ENCODE data around the gene PRR19.

The PRR19 gene

DNA sequence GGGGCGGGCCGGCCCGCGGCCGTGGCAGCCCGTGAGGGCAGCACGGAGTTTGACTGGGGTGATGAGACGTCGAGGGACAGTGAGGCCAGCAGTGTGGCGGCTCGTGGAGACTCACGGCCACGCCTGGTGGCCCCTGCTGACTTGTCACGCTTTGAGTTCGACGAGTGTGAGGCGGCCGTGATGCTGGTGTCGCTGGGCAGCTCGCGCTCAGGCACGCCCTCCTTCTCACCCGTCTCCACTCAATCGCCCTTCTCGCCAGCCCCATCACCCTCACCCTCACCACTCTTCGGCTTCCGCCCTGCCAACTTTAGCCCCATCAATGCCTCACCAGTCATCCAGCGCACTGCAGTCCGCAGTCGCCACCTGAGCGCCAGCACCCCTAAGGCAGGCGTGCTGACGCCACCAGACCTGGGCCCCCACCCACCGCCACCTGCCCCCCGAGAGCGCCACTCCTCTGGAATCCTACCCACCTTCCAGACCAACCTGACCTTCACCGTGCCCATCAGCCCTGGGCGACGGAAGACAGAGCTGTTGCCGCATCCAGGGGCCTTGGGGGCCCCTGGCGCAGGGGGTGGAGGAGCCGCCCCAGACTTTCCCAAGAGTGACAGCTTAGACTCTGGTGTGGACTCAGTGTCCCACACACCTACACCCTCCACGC lies 28.4 kb upstream of the PRR19 start:
- H3K4me3 ChIP-seq (ENCODE audit: low read length) = no peak overlapping the region
- H3K27ac ChIP-seq (ENCODE audit: low read length) = no peak overlapping the region
- H3K36me3 ChIP-seq (ENCODE audit: control insufficient read depth, low read depth, low read length) = no peaks in the 10 kb centered on the region
- no peaks in the 10 kb centered on the region for H3K9me3 ChIP-seq (ENCODE audit: control insufficient read depth, low read depth, low read length)
- no peaks in the 10 kb centered on the region for H3K27me3 ChIP-seq (ENCODE audit: control insufficient read depth, insufficient read depth, low read length)
- H3K9ac ChIP-seq (ENCODE audit: low read length) = no peak overlapping the region
- peaks cover 5% of the 10 kb centered on the region for H3K4me1 ChIP-seq (ENCODE audit: control insufficient read depth, low read depth, low read length)

GRCh38 chr19:42274065-42274682 lies 27.8 kb upstream of the PRR19 start:
- Histone ChIP-seq H3K27ac (ENCODE audit: low read length) (no peak overlapping the region), H3K9ac (ENCODE audit: low read length) (no peak overlapping the region), H3K9me3 (ENCODE audit: control insufficient read depth, low read depth, low read length) (no peaks in the 10 kb centered on the region)

DNA sequence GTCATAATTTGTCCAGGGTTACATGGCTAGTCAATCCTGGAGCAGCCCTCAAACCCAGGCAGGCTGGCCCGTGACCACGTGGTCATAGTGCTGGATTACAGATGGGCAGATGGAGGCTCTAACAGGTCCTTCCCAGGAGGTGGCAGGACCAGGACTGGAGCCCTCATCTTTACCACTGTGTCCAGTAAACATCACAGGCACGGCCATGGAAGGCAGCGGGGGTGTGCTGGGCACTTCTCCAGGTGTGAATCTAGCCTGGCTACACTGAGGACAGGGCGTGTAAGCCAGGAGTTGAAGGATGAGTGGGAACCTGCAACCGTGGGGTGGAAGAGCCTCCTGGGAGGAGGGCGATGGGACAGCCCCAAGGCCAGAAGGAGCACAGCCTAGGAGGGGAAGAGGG lies 26.8 kb upstream of the PRR19 start:
- H3K9me3 ChIP-seq (ENCODE audit: control insufficient read depth, low read depth, low read length) = no peaks in the 10 kb centered on the region
- H3K36me3 ChIP-seq (ENCODE audit: control insufficient read depth, low read depth, low read length) = no peaks in the 10 kb centered on the region
- H3K9ac ChIP-seq (ENCODE audit: low read length) = no peak overlapping the region
- H3K4me3 ChIP-seq (ENCODE audit: low read length) = no peak overlapping the region
- no peaks in the 10 kb centered on the region for H3K4me1 ChIP-seq (ENCODE audit: control insufficient read depth, low read depth, low read length)
- H3K27me3 ChIP-seq (ENCODE audit: control insufficient read depth, insufficient read depth, low read length) = no peaks in the 10 kb centered on the region
- no peak overlapping the region for H3K27ac ChIP-seq (ENCODE audit: low read length)

More at GRCh38 chr19:42274065-42274682, 27.8 kb upstream of the PRR19 start:
- Histone ChIP-seq H3K27me3 (ENCODE audit: control insufficient read depth, insufficient read depth, low read length) (no peaks in the 10 kb centered on the region), H3K4me1 (ENCODE audit: control insufficient read depth, low read depth, low read length) (peaks cover 5% of the 10 kb centered on the region), H3K36me3 (ENCODE audit: control insufficient read depth, low read depth, low read length) (no peaks in the 10 kb centered on the region), H3K4me3 (ENCODE audit: low read length) (no peak overlapping the region)

GRCh38 chr19:42275517-42275916 lies 26.4 kb upstream of the PRR19 start:
- no peaks in the 10 kb centered on the region for H3K27me3 ChIP-seq (ENCODE audit: control insufficient read depth, insufficient read depth, low read length)
- H3K27ac ChIP-seq (ENCODE audit: low read length) = no peak overlapping the region
- H3K9ac ChIP-seq (ENCODE audit: low read length) = no peak overlapping the region
- H3K4me1 ChIP-seq (ENCODE audit: control insufficient read depth, low read depth, low read length) = no peaks in the 10 kb centered on the region
- H3K4me3 ChIP-seq (ENCODE audit: low read length) = no peak overlapping the region
- H3K9me3 ChIP-seq (ENCODE audit: control insufficient read depth, low read depth, low read length) = no peaks in the 10 kb centered on the region
- no peaks in the 10 kb centered on the region for H3K36me3 ChIP-seq (ENCODE audit: control insufficient read depth, low read depth, low read length)

GRCh38 chr19:42276284-42276683 lies 25.6 kb upstream of the PRR19 start:
- Histone ChIP-seq H3K36me3 (ENCODE audit: control insufficient read depth, low read depth, low read length) (no peaks in the 10 kb centered on the region), H3K9ac (ENCODE audit: low read length) (no peak overlapping the region), H3K27me3 (ENCODE audit: control insufficient read depth, insufficient read depth, low read length) (no peaks in the 10 kb centered on the region), H3K4me3 (ENCODE audit: low read length) (no peak overlapping the region), H3K9me3 (ENCODE audit: control insufficient read depth, low read depth, low read length) (no peaks in the 10 kb centered on the region), H3K4me1 (ENCODE audit: control insufficient read depth, low read depth, low read length) (no peaks in the 10 kb centered on the region), H3K27ac (ENCODE audit: low read length) (no peak overlapping the region)

- no peaks in the 10 kb centered on the region for H3K27me3 ChIP-seq (ENCODE audit: control insufficient read depth, insufficient read depth, low read length)
- peaks cover 4% of the 10 kb centered on the region for H3K4me1 ChIP-seq (ENCODE audit: control insufficient read depth, low read depth, low read length)
- H3K9ac ChIP-seq (ENCODE audit: low read length) = no peak overlapping the region
- no peak overlapping the region for H3K27ac ChIP-seq (ENCODE audit: low read length)
- H3K9me3 ChIP-seq (ENCODE audit: control insufficient read depth, low read depth, low read length) = no peaks in the 10 kb centered on the region
- no peak overlapping the region for H3K4me3 ChIP-seq (ENCODE audit: low read length)
- no peaks in the 10 kb centered on the region for H3K36me3 ChIP-seq (ENCODE audit: control insufficient read depth, low read depth, low read length)
Measured at GRCh38 chr19:42276821-42277220, 25.1 kb upstream of the PRR19 start.

GRCh38 chr19:42277821-42278451 lies 24.0 kb upstream of the PRR19 start:
- Histone ChIP-seq H3K4me1 (ENCODE audit: control insufficient read depth, low read depth, low read length) (peaks cover 14% of the 10 kb centered on the region), H3K27ac (ENCODE audit: low read length) (no peak overlapping the region), H3K27me3 (ENCODE audit: control insufficient read depth, insufficient read depth, low read length) (no peaks in the 10 kb centered on the region), H3K9me3 (ENCODE audit: control insufficient read depth, low read depth, low read length) (no peaks in the 10 kb centered on the region), H3K9ac (ENCODE audit: low read length) (no peak overlapping the region), H3K36me3 (ENCODE audit: control insufficient read depth, low read depth, low read length) (no peaks in the 10 kb centered on the region), H3K4me3 (ENCODE audit: low read length) (no peak overlapping the region)

DNA sequence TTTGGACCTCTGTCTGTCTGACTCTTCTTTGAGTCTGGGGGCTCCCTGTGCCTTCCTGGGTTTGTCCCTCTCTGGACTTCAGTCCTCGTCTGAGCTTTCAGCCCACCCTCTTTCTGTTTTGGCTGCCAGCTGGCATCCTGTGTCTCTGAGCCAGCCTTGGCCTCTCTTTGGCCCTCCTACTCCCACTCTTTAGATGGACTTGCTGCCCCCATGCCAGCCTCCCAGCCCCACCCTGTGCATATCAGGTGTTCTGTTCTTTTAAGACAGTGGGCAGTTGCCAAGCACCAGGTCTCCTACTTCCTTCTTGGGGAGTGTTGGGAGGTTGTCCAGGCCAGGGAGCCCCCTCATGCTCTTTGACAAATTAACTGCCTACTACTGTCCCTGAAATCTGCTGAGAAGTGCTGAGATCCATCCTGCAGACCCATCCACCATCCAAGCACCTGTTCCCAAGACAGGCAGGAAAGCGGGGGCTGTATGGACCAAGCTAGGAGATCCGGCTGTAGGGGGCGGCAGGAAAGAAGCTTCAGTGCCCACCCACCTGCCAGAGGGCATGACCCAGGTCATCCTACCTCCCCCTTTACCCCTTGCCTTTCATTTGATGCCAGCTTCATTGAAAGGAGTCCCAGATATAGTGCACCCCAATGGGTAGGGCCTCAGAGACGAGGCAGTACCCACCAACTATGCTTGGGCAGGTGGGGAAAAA lies 23.3 kb upstream of the PRR19 start:
- H3K27ac ChIP-seq (ENCODE audit: low read length) = no peak overlapping the region
- no peak overlapping the region for H3K4me3 ChIP-seq (ENCODE audit: low read length)
- no peaks in the 10 kb centered on the region for H3K27me3 ChIP-seq (ENCODE audit: control insufficient read depth, insufficient read depth, low read length)
- H3K36me3 ChIP-seq (ENCODE audit: control insufficient read depth, low read depth, low read length) = no peaks in the 10 kb centered on the region
- H3K9ac ChIP-seq (ENCODE audit: low read length) = no peak overlapping the region
- H3K4me1 ChIP-seq (ENCODE audit: control insufficient read depth, low read depth, low read length) = peaks cover 18% of the 10 kb centered on the region
- no peaks in the 10 kb centered on the region for H3K9me3 ChIP-seq (ENCODE audit: control insufficient read depth, low read depth, low read length)

- Histone ChIP-seq H3K4me1 (ENCODE audit: control insufficient read depth, low read depth, low read length) (peaks cover 18% of the 10 kb centered on the region), H3K27ac (ENCODE audit: low read length) (no peak overlapping the region), H3K9ac (ENCODE audit: low read length) (peak overlapping the region; percentile 52)
Measured at GRCh38 chr19:42279155-42279901, 22.6 kb upstream of the PRR19 start.

DNA sequence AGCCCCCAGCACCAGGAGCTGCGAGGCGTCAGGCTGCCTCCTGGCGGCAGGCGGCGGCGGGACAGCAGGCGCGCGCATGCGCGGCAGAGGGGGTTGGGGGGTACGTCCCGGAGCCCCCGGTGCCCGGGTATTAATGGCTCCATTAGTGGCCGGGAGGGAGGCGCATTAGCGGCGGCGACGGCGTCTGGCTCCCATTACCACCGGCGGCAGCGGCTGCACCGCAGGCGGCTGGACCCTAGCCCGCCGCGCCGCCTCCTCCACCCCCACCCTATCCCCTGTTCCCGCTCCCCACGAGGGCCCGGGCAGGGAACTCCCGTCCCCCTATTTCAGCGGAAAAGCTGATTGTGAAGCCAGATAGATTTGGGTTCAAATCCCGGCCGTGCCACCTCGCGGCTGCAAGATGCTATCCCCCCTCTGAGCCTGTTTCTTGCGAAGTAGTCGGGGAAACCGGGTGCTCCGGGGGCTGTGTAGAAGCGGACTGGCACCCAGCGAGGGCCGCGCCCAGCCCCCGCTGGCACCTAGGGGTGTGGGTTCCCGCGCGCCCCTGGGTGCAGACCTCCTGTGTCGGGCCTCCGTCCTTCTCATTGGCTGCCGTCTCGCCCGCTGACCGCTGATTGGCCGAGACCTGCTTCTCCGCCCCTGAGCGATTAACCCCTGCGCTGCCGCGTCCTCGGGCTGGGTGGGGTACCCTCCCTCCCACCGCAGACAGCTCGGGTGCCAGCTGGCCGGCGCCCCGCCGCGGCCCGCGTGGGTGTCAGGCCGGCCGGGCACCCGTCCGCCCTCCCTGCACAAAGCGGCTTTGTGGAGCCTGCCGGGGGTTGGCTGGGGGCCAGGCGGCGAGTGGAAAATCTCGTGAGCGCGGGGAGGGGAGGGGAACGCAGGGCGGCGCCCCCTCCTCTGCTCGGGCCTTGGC lies 21.8 kb upstream of the PRR19 start:
- no peaks in the 10 kb centered on the region for H3K36me3 ChIP-seq (ENCODE audit: control insufficient read depth, low read depth, low read length)
- H3K27ac ChIP-seq (ENCODE audit: low read length) = no peak overlapping the region
- peak overlapping the region; percentile 52 for H3K9ac ChIP-seq (ENCODE audit: low read length)
- no peaks in the 10 kb centered on the region for H3K9me3 ChIP-seq (ENCODE audit: control insufficient read depth, low read depth, low read length)
- H3K27me3 ChIP-seq (ENCODE audit: control insufficient read depth, insufficient read depth, low read length) = no peaks in the 10 kb centered on the region
- H3K4me1 ChIP-seq (ENCODE audit: control insufficient read depth, low read depth, low read length) = peaks cover 22% of the 10 kb centered on the region
- peak overlapping the region; percentile 78 for H3K4me3 ChIP-seq (ENCODE audit: low read length)

More at GRCh38 chr19:42279155-42279901, 22.6 kb upstream of the PRR19 start:
- H3K27me3 ChIP-seq (ENCODE audit: control insufficient read depth, insufficient read depth, low read length) = no peaks in the 10 kb centered on the region
- H3K9me3 ChIP-seq (ENCODE audit: control insufficient read depth, low read depth, low read length) = no peaks in the 10 kb centered on the region
- H3K36me3 ChIP-seq (ENCODE audit: control insufficient read depth, low read depth, low read length) = no peaks in the 10 kb centered on the region
- H3K4me3 ChIP-seq (ENCODE audit: low read length) = peak overlapping the region; percentile 78
